ENCODE data around the gene CUL3. TPM values are rescaled to one million over a fixed set of nuclear protein-coding genes. Genes with fewer than 3 reads are reported as not detected.
A peak's percentile ranks its signal among the peaks of the same experiment; 100 is the strongest.
"Not testable (repeated sequence)": the region's sequence is repeated elsewhere in the genome, so short reads cannot be mapped to it uniquely, and the experiment has no call there.

CUL3 gene
- total and polyA plus RNA-seq, 4 experiments from 2014 or later, result 12.4 to 85.3 (median 73.3) TPM

DNA sequence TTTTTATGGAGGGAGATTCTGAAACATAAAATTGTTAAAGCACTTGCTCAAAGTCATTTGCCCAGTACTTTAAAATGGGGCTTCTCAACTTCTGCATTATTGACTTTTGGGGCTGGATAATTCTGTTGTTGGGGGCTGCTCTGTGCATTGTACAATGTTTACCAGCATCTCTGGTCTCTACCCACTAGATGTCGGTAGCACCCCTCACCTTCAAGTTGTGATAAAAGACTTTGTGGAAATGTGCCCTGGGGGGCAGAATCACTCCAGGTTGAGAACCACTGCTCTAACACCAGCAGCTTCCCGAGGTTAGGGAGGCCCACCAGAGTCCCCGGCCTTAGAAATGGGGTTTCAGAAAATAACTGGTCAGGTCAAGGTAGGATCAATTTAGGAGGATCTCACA is 26.8 kb upstream of the CUL3 start:
- POLR2A ChIA-PET (ENCODE audit: partially characterized antibody), result no interaction called here
- no peak overlapping the region for H3K27ac Mint-ChIP-seq
- Histone ChIP-seq H3K27me3 (ENCODE audit: insufficient read depth, low read length) (no peaks in the 10 kb centered on the region), H3K9me3 (ENCODE audit: control insufficient read depth in 1 of 2, low read length in 2 of 2) (no peaks in the 10 kb centered on the region), H3K36me3 (ENCODE audit: insufficient read depth, low read length) (no peaks in the 10 kb centered on the region), H3K4me1 (ENCODE audit: insufficient read depth, low read length) (no peaks in the 10 kb centered on the region), H3K4me3 (ENCODE audit: low read length in 2 of 2) (no peak overlapping the region), H3K27ac (ENCODE audit: low read depth, low read length) (no peak overlapping the region)
- CTCF ChIA-PET (ENCODE audit: partially characterized antibody), result interaction anchor here (1.2 kb wide), 1 partner anchor 243 kb away, joined by 3 read pairs; no protein-coding TSS in a partner anchor
- intact Hi-C loops (cut with micrococcal nuclease), result no loop called here
- H3K9me3 Mint-ChIP-seq, result peaks cover 0 to 2% (median 0%) of the 10 kb centered on the region in 8 donors
- no peak overlapping the region for H3K4me3 Mint-ChIP-seq
- no peaks in the 10 kb centered on the region for H3K36me3 Mint-ChIP-seq
- DNase-seq, result no peak
- H3K4me1 Mint-ChIP-seq, result no peaks in the 10 kb centered on the region
- H3K27me3 Mint-ChIP-seq, result peaks cover 3 to 9% of the 10 kb centered on the region in 2 donors

DNA sequence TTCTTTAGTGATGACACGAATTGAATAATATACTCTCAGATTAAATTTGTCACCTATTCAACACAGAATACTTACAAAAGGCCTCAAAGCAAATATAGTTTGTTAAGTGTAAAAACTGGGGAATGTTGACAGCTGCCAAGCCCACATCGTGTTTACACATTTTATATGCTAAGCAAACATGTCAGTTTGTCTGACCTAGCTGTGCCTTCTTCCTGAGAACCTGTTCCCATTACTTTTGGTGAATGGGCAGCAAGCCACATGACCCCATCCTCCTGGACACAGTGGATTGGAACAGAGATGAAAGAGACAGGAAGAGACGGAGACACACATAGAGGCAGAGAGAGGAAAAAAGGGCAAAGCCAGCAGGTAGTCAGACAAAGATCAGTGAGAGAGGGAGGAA is 22.9 kb upstream of the CUL3 start:
- H3K27me3 ChIP-seq (ENCODE audit: insufficient read depth, low read length), result no peaks in the 10 kb centered on the region
- H3K9me3 ChIP-seq (ENCODE audit: control insufficient read depth in 1 of 2, low read length in 2 of 2), result no peaks in the 10 kb centered on the region
- peaks cover 10 to 19% of the 10 kb centered on the region in 2 donors for H3K27me3 Mint-ChIP-seq
- no peaks in the 10 kb centered on the region for H3K36me3 Mint-ChIP-seq
- no peaks in the 10 kb centered on the region for H3K36me3 ChIP-seq (ENCODE audit: insufficient read depth, low read length)
- intact Hi-C loops (cut with micrococcal nuclease), result no loop called here
- ChIA-PET POLR2A (ENCODE audit: partially characterized antibody) (no interaction called here), CTCF (ENCODE audit: partially characterized antibody) (interaction anchor here (0.9 kb wide), 1 partner anchor 37 kb away, joined by 3 read pairs; no protein-coding TSS in a partner anchor)
- H3K9me3 Mint-ChIP-seq, result peaks cover 0 to 2% (median 0%) of the 10 kb centered on the region in 8 donors
- no peaks in the 10 kb centered on the region for H3K4me1 ChIP-seq (ENCODE audit: insufficient read depth, low read length)
- H3K4me1 Mint-ChIP-seq, result peaks cover 0 to under 1% (median 0%) of the 10 kb centered on the region in 4 donors
- no peak overlapping the region for H3K4me3 ChIP-seq (ENCODE audit: low read length in 2 of 2)
- H3K4me3 Mint-ChIP-seq, result no peak overlapping the region
- no peak overlapping the region for H3K27ac ChIP-seq (ENCODE audit: low read depth, low read length)
- no peak overlapping the region for H3K27ac Mint-ChIP-seq
- no peak for DNase-seq

DNA sequence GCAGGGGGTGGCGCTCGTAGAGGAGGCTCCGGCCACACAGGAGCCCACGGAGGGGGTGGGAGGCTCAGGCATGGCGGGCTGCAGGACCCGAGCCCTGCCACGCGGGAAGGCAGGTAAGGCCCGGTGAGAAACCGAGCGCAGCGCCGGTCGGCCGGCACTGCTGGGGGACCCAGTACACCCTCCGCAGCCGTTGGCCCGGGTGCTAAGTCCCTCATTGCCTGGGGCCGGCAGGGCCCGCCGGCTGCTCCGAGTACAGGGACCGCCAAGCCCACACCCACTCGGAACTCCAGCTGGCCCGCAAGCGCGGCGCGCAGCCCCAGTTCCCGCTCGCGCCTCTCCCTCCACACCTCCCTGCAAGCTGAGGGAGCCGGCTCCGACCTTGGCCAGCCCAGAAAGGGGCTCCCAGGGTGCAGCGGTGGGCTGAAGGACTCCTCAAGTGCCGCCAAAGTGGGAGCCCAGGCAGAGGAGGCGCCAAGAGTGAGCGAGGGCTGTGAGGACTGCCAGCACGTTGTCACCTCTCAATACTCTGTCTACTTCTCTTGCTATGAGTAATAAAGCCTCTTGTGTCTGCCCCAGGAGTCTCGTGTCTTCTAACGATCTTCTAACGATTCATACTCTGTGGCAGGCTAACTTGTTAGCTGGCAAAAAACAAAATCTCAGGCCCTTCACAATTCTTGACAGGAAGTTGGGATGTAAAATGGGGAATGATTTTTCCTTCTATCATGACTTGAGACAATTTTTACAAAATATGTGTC is 18.8 kb upstream of the CUL3 start:
- H3K4me1 Mint-ChIP-seq, result not testable (repeated sequence)
- CTCF ChIA-PET (ENCODE audit: partially characterized antibody), result interaction anchor here (0.6 to 1.4 kb wide), 2 partner anchors 47 to 96 kb away, joined by 3 to 4 read pairs; no protein-coding TSS in a partner anchor

GRCh38 chr2:224602778-224603375 is 17.7 kb upstream of the CUL3 start:
- DNase-seq; H3K36me3 ChIP-seq (ENCODE audit: insufficient read depth, low read length); H3K27ac ChIP-seq (ENCODE audit: low read depth, low read length); H3K9me3 ChIP-seq (ENCODE audit: control insufficient read depth in 1 of 2, low read length in 2 of 2); H3K27ac Mint-ChIP-seq; H3K9me3 Mint-ChIP-seq; H3K4me1 Mint-ChIP-seq; H3K4me1 ChIP-seq (ENCODE audit: insufficient read depth, low read length); intact Hi-C loops (cut with micrococcal nuclease); POLR2A ChIA-PET (ENCODE audit: partially characterized antibody); H3K4me3 ChIP-seq (ENCODE audit: low read length in 2 of 2); H3K27me3 ChIP-seq (ENCODE audit: insufficient read depth, low read length); H3K36me3 Mint-ChIP-seq: not testable (repeated sequence)
- Mint-ChIP-seq H3K27me3 (peaks cover 18% of the 10 kb centered on the region in 2 donors), H3K4me3 (peak overlapping the region; percentile 69 to 81 (median 74))
- CTCF ChIA-PET (ENCODE audit: partially characterized antibody), result interaction anchor here (1.3 to 1.4 kb wide), 2 partner anchors 47 to 48 kb away, joined by 3 to 4 read pairs; no protein-coding TSS in a partner anchor

More for the DNA sequence above, 18.8 kb upstream of the CUL3 start:
- peaks cover 16 to 21% of the 10 kb centered on the region in 2 donors for H3K27me3 Mint-ChIP-seq
- DNase-seq; intact Hi-C loops (cut with micrococcal nuclease); H3K4me1 ChIP-seq (ENCODE audit: insufficient read depth, low read length); H3K36me3 ChIP-seq (ENCODE audit: insufficient read depth, low read length); H3K4me3 Mint-ChIP-seq; H3K36me3 Mint-ChIP-seq; H3K9me3 ChIP-seq (ENCODE audit: control insufficient read depth in 1 of 2, low read length in 2 of 2); POLR2A ChIA-PET (ENCODE audit: partially characterized antibody); H3K27ac Mint-ChIP-seq; H3K27ac ChIP-seq (ENCODE audit: low read depth, low read length); H3K4me3 ChIP-seq (ENCODE audit: low read length in 2 of 2); H3K27me3 ChIP-seq (ENCODE audit: insufficient read depth, low read length); H3K9me3 Mint-ChIP-seq: not testable (repeated sequence)

GRCh38 chr2:224601923-224602322 is 16.8 kb upstream of the CUL3 start:
- peaks cover 0 to 2% (median 0%) of the 10 kb centered on the region in 8 donors for H3K9me3 Mint-ChIP-seq
- peak overlapping the region in 1 of 8 donors; percentile 79 for H3K4me3 Mint-ChIP-seq
- intact Hi-C loops (cut with micrococcal nuclease), result no loop called here
- POLR2A ChIA-PET (ENCODE audit: partially characterized antibody), result no interaction called here
- peaks cover 4 to 9% (median 6%) of the 10 kb centered on the region in 4 donors for H3K4me1 Mint-ChIP-seq
- no peak overlapping the region for H3K27ac ChIP-seq (ENCODE audit: low read depth, low read length)
- no peaks in the 10 kb centered on the region for H3K4me1 ChIP-seq (ENCODE audit: insufficient read depth, low read length)
- H3K36me3 ChIP-seq (ENCODE audit: insufficient read depth, low read length), result no peaks in the 10 kb centered on the region
- CTCF ChIA-PET (ENCODE audit: partially characterized antibody), result interaction anchor here (0.8 to 1.3 kb wide), 3 partner anchors 16 to 49 kb away, joined by 3 read pairs; no protein-coding TSS in a partner anchor
- no peak overlapping the region for H3K27ac Mint-ChIP-seq
- no peaks in the 10 kb centered on the region for H3K36me3 Mint-ChIP-seq
- H3K9me3 ChIP-seq (ENCODE audit: control insufficient read depth in 1 of 2, low read length in 2 of 2), result no peaks in the 10 kb centered on the region
- no peaks in the 10 kb centered on the region for H3K27me3 ChIP-seq (ENCODE audit: insufficient read depth, low read length)
- peaks cover 15 to 24% of the 10 kb centered on the region in 2 donors for H3K27me3 Mint-ChIP-seq
- no peak overlapping the region for H3K4me3 ChIP-seq (ENCODE audit: low read length in 2 of 2)
- no peak for DNase-seq

DNA sequence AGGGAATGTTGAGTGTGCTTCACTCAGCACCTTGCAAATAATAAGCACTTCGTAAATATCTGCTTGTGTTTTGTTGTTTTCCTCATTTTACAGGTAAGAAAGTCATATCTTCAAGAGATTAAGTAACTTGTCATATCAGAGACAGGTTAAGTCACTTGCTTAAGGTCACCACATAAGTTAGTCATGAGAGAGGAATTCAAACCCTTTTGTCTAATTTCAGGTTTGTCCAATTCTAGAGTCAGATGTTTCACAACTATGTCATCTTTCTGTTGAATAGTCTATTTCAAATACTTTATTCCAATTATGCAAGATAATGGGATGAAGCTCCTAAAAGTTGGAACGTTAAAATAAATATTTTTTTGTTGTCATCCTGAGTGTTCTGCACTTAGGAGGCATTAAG is 13.5 kb upstream of the CUL3 start:
- Histone ChIP-seq H3K9me3 (ENCODE audit: control insufficient read depth in 1 of 2, low read length in 2 of 2) (no peaks in the 10 kb centered on the region), H3K4me1 (ENCODE audit: insufficient read depth, low read length) (no peaks in the 10 kb centered on the region), H3K27ac (ENCODE audit: low read depth, low read length) (no peak overlapping the region), H3K4me3 (ENCODE audit: low read length in 2 of 2) (no peak overlapping the region), H3K27me3 (ENCODE audit: insufficient read depth, low read length) (no peaks in the 10 kb centered on the region), H3K36me3 (ENCODE audit: insufficient read depth, low read length) (no peaks in the 10 kb centered on the region)
- ChIA-PET POLR2A (ENCODE audit: partially characterized antibody) (no interaction called here), CTCF (ENCODE audit: partially characterized antibody) (no interaction called here)
- Mint-ChIP-seq H3K27ac (no peak overlapping the region), H3K36me3 (no peaks in the 10 kb centered on the region), H3K9me3 (peaks cover 0 to 2% (median 0%) of the 10 kb centered on the region in 8 donors), H3K4me1 (peaks cover 4 to 9% (median 6%) of the 10 kb centered on the region in 4 donors), H3K27me3 (peaks cover 7 to 16% of the 10 kb centered on the region in 2 donors), H3K4me3 (no peak overlapping the region)
- intact Hi-C loops (cut with micrococcal nuclease), result no loop called here
- no peak for DNase-seq

GRCh38 chr2:224596289-224596688 is 11.1 kb upstream of the CUL3 start:
- Histone ChIP-seq H3K4me3 (ENCODE audit: low read length in 2 of 2) (no peak overlapping the region), H3K27me3 (ENCODE audit: insufficient read depth, low read length) (no peaks in the 10 kb centered on the region), H3K36me3 (ENCODE audit: insufficient read depth, low read length) (no peaks in the 10 kb centered on the region), H3K4me1 (ENCODE audit: insufficient read depth, low read length) (no peaks in the 10 kb centered on the region), H3K9me3 (ENCODE audit: control insufficient read depth in 1 of 2, low read length in 2 of 2) (no peaks in the 10 kb centered on the region), H3K27ac (ENCODE audit: low read depth, low read length) (no peak overlapping the region)
- no peak for DNase-seq
- intact Hi-C loops (cut with micrococcal nuclease), result no loop called here
- ChIA-PET POLR2A (ENCODE audit: partially characterized antibody) (no interaction called here), CTCF (ENCODE audit: partially characterized antibody) (no interaction called here)
- Mint-ChIP-seq H3K4me3 (no peak overlapping the region), H3K9me3 (peaks cover 0 to 2% (median 0%) of the 10 kb centered on the region in 8 donors), H3K4me1 (no peaks in the 10 kb centered on the region), H3K36me3 (no peaks in the 10 kb centered on the region), H3K27ac (no peak overlapping the region), H3K27me3 (peaks cover 0 to 8% of the 10 kb centered on the region in 2 donors)
